Smooth muscle cell (in vitro differentiated cells): ENCODE measurements around the gene SPATA4. TPM values are rescaled to one million over a fixed set of nuclear protein-coding genes. Genes with fewer than 3 reads are reported as not detected.

Experiments used
- DNase-seq: peaks from one replicate; lab custom pipeline; 2025; ENCODE audit not compliant: unreplicated experiment; lab: John Stamatoyannopoulos, UW
- H2AFZ ChIP-seq: fragments of 200-600 bp; sonication (generic); 2 replicates; pipeline ENCODE4 v1.6.0; 2016; ENCODE audit warnings: antibody characterized with exemption, low read depth, mild to moderate bottlenecking
- H3F3A ChIP-seq: fragments of 200-600 bp; sonication (generic); 2 replicates; pipeline ENCODE4 v1.6.0; 2017; ENCODE audit warnings: antibody characterized with exemption, low read depth
- H3K27ac ChIP-seq: fragments of 200-600 bp; sonication (generic); 2 replicates; pipeline ENCODE4 v1.5.1; 2016; ENCODE audit warnings: low read depth, mild to moderate bottlenecking
- H3K27me3 ChIP-seq: fragments of 200-600 bp; sonication (generic); 2 replicates; pipeline ENCODE4 v1.6.1; 2016; ENCODE audit warnings: low read depth, mild to moderate bottlenecking
- H3K36me3 ChIP-seq: fragments of 200-600 bp; sonication (generic); 2 replicates; pipeline ENCODE4 v1.5.1; 2016; ENCODE audit warnings: low read depth
- H3K4me1 ChIP-seq: fragments of 200-600 bp; sonication (generic); 2 replicates; pipeline ENCODE4 v1.5.1; 2016; ENCODE audit warnings: low read depth
- H3K4me2 ChIP-seq: fragments of 200-600 bp; sonication (generic); 2 replicates; pipeline ENCODE4 v1.6.0; 2016; ENCODE audit warnings: mild to moderate bottlenecking
- H3K4me3 ChIP-seq: fragments of 200-600 bp; sonication (generic); 2 replicates; pipeline ENCODE4 v1.5.1; 2016; ENCODE audit warnings: mild to moderate bottlenecking
- H3K79me2 ChIP-seq: fragments of 200-600 bp; sonication (generic); 2 replicates; pipeline ENCODE4 v1.6.0; 2016; ENCODE audit warnings: low read depth, mild to moderate bottlenecking
- H3K9ac ChIP-seq: fragments of 200-600 bp; sonication (generic); 2 replicates; pipeline ENCODE4 v1.6.0; 2016; ENCODE audit warnings: low read depth
- H3K9me3 ChIP-seq: fragments of 200-600 bp; sonication (generic); replicated peaks from 2 replicates; pipeline ENCODE4 v1.5.1; 2016; ENCODE audit warnings: low read depth
- H4K20me1 ChIP-seq: fragments of 200-600 bp; sonication (generic); 2 replicates; pipeline ENCODE4 v1.6.0; 2016; ENCODE audit warnings: low read depth
- CTCF ChIP-seq: fragments of 200-600 bp; sonication (generic); IDR thresholded peaks from 2 replicates; pipeline ENCODE4 v1.5.1; 2017; ENCODE audit warnings: borderline replicate concordance, mild to moderate bottlenecking, antibody characterized with exemption; ENCODE audit not compliant: insufficient read depth, poor library complexity, severe bottlenecking
- WGBS: methylation state at CpG from one replicate; pipeline ENCODE4 v1.1.7; 2016; ENCODE audit warnings: low lambda C conversion rate; 5-methylcytosine and 5-hydroxymethylcytosine counted together
- polyA plus RNA-seq: library from polyadenylated mRNA; unstranded; fragments of >200 nt; fragmentation: Nextera tagmentation; extraction: Ambion mirVana; gene quantifications from 2 replicates; pipeline ENCODE4 v1.2.1, GENCODE V29; 2016
- total RNA-seq: library from RNA; depleted of rRNA; stranded (reverse); fragments of >200 nt; gene quantifications from 2 replicates; pipeline ENCODE4 v1.2.3, GENCODE V29; 2014

Gene SPATA4
- total and polyA plus RNA-seq, 2 experiments from 2014 or later, result not detected

- no peak overlapping the region for H3K4me2 ChIP-seq
- H3K9ac ChIP-seq, result no peak overlapping the region
- H3K79me2 ChIP-seq, result no peaks in the 10 kb centered on the region
- H2AFZ ChIP-seq, result no peak overlapping the region
- WGBS, result 95% methylated on average over 8 of the region's 8 CpGs
- H4K20me1 ChIP-seq, result no peaks in the 10 kb centered on the region
- no peak for DNase-seq
- no peaks in the 10 kb centered on the region for H3K9me3 ChIP-seq
- H3K4me3 ChIP-seq, result no peak overlapping the region
- no peak for TF ChIP-seq CTCF
- H3K27ac ChIP-seq, result no peak overlapping the region
- no peaks in the 10 kb centered on the region for H3K27me3 ChIP-seq
- H3F3A ChIP-seq, result no peaks in the 10 kb centered on the region
- H3K36me3 ChIP-seq, result no peaks in the 10 kb centered on the region
- no peaks in the 10 kb centered on the region for H3K4me1 ChIP-seq
Observed at GRCh38 chr4:176198316-176198903, 3.0 kb upstream of the SPATA4 start.

GRCh38 chr4:176193938-176194337 is 1.4 kb downstream of the SPATA4 start:
- Histone ChIP-seq H3K4me2 (no peak overlapping the region), H3K36me3 (no peaks in the 10 kb centered on the region), H3K27ac (peak overlapping the region; percentile 67), H3F3A (no peaks in the 10 kb centered on the region), H3K9me3 (no peaks in the 10 kb centered on the region), H2AFZ (peak overlapping the region; percentile 55), H3K79me2 (no peaks in the 10 kb centered on the region), H3K27me3 (no peaks in the 10 kb centered on the region), H3K9ac (no peak overlapping the region), H3K4me3 (no peak overlapping the region), H3K4me1 (no peaks in the 10 kb centered on the region), H4K20me1 (no peaks in the 10 kb centered on the region)
- WGBS, result 60% methylated on average over 3 of the region's 3 CpGs
- TF ChIP-seq CTCF, result no peak
- no peak for DNase-seq

- no peaks in the 10 kb centered on the region for H3F3A ChIP-seq
- H3K27ac ChIP-seq, result peak overlapping the region; percentile 67
- no peaks in the 10 kb centered on the region for H3K4me1 ChIP-seq
- no peaks in the 10 kb centered on the region for H3K27me3 ChIP-seq
- H3K9me3 ChIP-seq, result no peaks in the 10 kb centered on the region
- no peak overlapping the region for H3K4me3 ChIP-seq
- no peaks in the 10 kb centered on the region for H4K20me1 ChIP-seq
- peak overlapping the region; percentile 55 for H2AFZ ChIP-seq
- no peaks in the 10 kb centered on the region for H3K36me3 ChIP-seq
- H3K4me2 ChIP-seq, result no peak overlapping the region
- no peaks in the 10 kb centered on the region for H3K79me2 ChIP-seq
- TF ChIP-seq CTCF, result no peak
- DNase-seq, result no peak
- 69% methylated on average over 4 of the region's 4 CpGs for WGBS
- no peak overlapping the region for H3K9ac ChIP-seq
Observed at GRCh38 chr4:176193126-176193525, 2.3 kb downstream of the SPATA4 start.

GRCh38 chr4:176191974-176192373 is 3.4 kb downstream of the SPATA4 start:
- no peak overlapping the region for H3K9ac ChIP-seq
- H2AFZ ChIP-seq, result peak overlapping the region; percentile 38
- no peaks in the 10 kb centered on the region for H3K79me2 ChIP-seq
- no peaks in the 10 kb centered on the region for H3K27me3 ChIP-seq
- H3F3A ChIP-seq, result no peaks in the 10 kb centered on the region
- no peak overlapping the region for H3K27ac ChIP-seq
- H3K36me3 ChIP-seq, result no peaks in the 10 kb centered on the region
- H3K9me3 ChIP-seq, result no peaks in the 10 kb centered on the region
- H3K4me2 ChIP-seq, result no peak overlapping the region
- no peak overlapping the region for H3K4me3 ChIP-seq
- WGBS, result 41% methylated on average over 1 of the region's 1 CpG
- no peak for DNase-seq
- TF ChIP-seq CTCF, result no peak
- H3K4me1 ChIP-seq, result no peaks in the 10 kb centered on the region
- no peaks in the 10 kb centered on the region for H4K20me1 ChIP-seq
